ENCODE measurements around the gene ZNF710.

Gene ZNF710

GRCh38 chr15:90083419-90083818 is 82.3 kb downstream of the ZNF710 start:
- DNase-seq = no peak

- no peak for DNase-seq
Measured at GRCh38 chr15:90083954-90084607, 83.0 kb downstream of the ZNF710 start.

- DNase-seq = no peak
Measured at GRCh38 chr15:90084876-90085423, 83.8 kb downstream of the ZNF710 start.

GRCh38 chr15:90085565-90085964 is 84.4 kb downstream of the ZNF710 start:
- DNase-seq = no peak

GRCh38 chr15:90086868-90087268 is 85.7 kb downstream of the ZNF710 start:
- DNase-seq = peak; percentile 52 to 63

- no peak for DNase-seq
Measured at GRCh38 chr15:90087454-90088154, 86.5 kb downstream of the ZNF710 start.

GRCh38 chr15:90090226-90090848 is 89.2 kb downstream of the ZNF710 start:
- DNase-seq = no peak

GRCh38 chr15:90091156-90091931 is 90.2 kb downstream of the ZNF710 start:
- DNase-seq = no peak

- peak in 1 of 2 donors; percentile 49 for DNase-seq
Measured at GRCh38 chr15:90095521-90095959, 94.4 kb downstream of the ZNF710 start.

- peak; percentile 58 to 79 for DNase-seq
Measured at GRCh38 chr15:90097475-90097874, 96.4 kb downstream of the ZNF710 start.

GRCh38 chr15:90099072-90099867 is 98.1 kb downstream of the ZNF710 start:
- peak; percentile 41 to 67 for DNase-seq

GRCh38 chr15:90099868-90100831 is 99.0 kb downstream of the ZNF710 start:
- DNase-seq = peak in 1 of 2 donors; percentile 42

- DNase-seq = peak; percentile 27 to 31
Measured at GRCh38 chr15:90101130-90101968, 100.2 kb downstream of the ZNF710 start.

GRCh38 chr15:90101969-90102890 is 101.1 kb downstream of the ZNF710 start, which contains the start of gene IDH2:
TSS of gene IDH2 (minus strand) at chr15:90102468. CDS start at chr15:90102390, 78 bp downstream.
- peak; percentile 71 for DNase-seq

- DNase-seq = no peak
Measured at GRCh38 chr15:90103701-90104329, 102.7 kb downstream of the ZNF710 start.

- DNase-seq = no peak
Measured at GRCh38 chr15:90104551-90104950, 103.4 kb downstream of the ZNF710 start.

- DNase-seq = no peak
Measured at GRCh38 chr15:90105521-90105920, 104.4 kb downstream of the ZNF710 start.

- DNase-seq = no peak
Measured at GRCh38 chr15:90106522-90107117, 105.5 kb downstream of the ZNF710 start.

Data from CD4-positive, alpha-beta T cell treated with Interleukin-1 beta for 1 hour (primary cell).